ENCODE data around the gene FSCN2.

The FSCN2 gene

DNA sequence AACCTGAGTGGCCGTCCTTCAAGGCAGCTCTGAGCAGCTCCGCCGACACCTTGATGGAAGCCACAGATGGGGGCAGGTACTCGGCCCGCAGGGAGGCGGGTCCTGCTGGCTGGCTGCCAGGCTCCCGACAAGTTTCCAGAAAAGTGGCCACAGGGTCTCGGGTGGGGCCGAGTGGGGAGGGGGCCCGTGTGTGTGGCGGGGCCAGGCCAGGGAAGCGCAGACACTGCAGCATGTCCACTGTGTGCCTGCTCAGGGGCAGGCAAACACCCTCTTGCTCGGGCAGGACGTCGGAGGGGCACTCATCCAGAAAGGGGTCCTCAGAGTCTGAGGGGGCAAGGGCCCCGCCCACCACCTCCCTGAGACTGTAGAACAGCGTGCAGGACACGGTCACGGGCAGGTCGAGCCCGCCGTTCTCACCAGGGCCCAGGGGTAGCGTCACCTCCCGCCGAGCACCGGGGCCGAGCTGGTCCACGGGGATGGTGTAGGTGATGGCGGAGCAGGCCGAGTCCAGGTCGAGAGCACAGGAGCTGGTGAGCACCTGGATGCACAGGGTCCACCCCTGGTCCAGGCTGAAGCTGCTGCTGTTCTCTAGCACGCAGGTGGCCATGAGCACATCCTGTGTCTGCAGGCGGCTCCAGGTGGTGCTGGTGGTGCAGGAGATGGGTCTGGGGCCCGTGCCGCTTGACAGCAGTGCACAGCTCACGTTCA is 18.9 kb downstream of the FSCN2 start:
- Histone ChIP-seq H3K9ac (ENCODE audit: low read length) (no peak overlapping the region), H3K36me3 (replicated peaks; ENCODE audit: insufficient read depth, low read length) (no peaks in the 10 kb centered on the region), H3K79me2 (ENCODE audit: low read length) (peaks cover 27% of the 10 kb centered on the region)

DNA sequence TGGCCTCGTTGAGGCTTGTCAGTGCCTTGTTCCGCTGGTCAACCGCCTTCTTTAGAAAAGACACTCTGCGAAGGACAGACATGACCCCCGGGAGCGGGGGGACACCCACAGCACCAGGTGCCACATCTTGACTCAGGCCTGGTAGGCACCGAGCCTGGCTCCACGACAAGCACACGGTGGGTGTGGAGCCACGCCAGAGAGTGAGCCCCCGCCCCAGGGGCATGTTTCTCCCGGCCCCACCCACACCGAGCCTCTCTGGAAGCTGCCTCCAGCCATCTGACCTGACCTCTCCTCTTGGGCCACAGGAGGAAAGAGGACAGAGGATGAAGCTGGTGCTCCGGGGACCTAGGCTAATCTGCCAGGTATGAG is 19.4 kb downstream of the FSCN2 start:
- H3K4me3 ChIP-seq (ENCODE audit: low read length) = no peak overlapping the region
- H3K9ac ChIP-seq (ENCODE audit: low read length) = no peak overlapping the region
- H3K27me3 ChIP-seq (replicated peaks; ENCODE audit: insufficient read depth, low read length) = no peaks in the 10 kb centered on the region
- H3F3A ChIP-seq (ENCODE audit: insufficient read depth, low read length) = peaks cover 3% of the 10 kb centered on the region
- no peaks in the 10 kb centered on the region for H3K9me2 ChIP-seq (replicated peaks; ENCODE audit: insufficient read depth, low read length)
- no peaks in the 10 kb centered on the region for H3K36me3 ChIP-seq (replicated peaks; ENCODE audit: insufficient read depth, low read length)
- TF ChIP-seq, protein P1, sequence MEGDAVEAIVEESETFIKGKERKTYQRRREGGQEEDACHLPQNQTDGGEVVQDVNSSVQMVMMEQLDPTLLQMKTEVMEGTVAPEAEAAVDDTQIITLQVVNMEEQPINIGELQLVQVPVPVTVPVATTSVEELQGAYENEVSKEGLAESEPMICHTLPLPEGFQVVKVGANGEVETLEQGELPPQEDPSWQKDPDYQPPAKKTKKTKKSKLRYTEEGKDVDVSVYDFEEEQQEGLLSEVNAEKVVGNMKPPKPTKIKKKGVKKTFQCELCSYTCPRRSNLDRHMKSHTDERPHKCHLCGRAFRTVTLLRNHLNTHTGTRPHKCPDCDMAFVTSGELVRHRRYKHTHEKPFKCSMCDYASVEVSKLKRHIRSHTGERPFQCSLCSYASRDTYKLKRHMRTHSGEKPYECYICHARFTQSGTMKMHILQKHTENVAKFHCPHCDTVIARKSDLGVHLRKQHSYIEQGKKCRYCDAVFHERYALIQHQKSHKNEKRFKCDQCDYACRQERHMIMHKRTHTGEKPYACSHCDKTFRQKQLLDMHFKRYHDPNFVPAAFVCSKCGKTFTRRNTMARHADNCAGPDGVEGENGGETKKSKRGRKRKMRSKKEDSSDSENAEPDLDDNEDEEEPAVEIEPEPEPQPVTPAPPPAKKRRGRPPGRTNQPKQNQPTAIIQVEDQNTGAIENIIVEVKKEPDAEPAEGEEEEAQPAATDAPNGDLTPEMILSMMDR (IDR thresholded peaks at IDR 0.05; ENCODE audit: low read length) = no peak
- H4K20me1 ChIP-seq (ENCODE audit: insufficient read depth, low read length) = no peaks in the 10 kb centered on the region
- no peak overlapping the region for H2AFZ ChIP-seq (ENCODE audit: low read length)
- H3K27ac ChIP-seq (ENCODE audit: low read length) = no peak overlapping the region
- H3K4me1 ChIP-seq (ENCODE audit: low read length) = 0 out of 2 replicates have a peak, but pooled peaks cover 6% of the 10 kb centered on the region
- no peak for DNase-seq
- H3K9me3 ChIP-seq (replicated peaks; ENCODE audit: insufficient read depth, low read length) = no peaks in the 10 kb centered on the region
- H3K4me2 ChIP-seq (ENCODE audit: low read depth, low read length) = no peak overlapping the region
- peaks cover 27% of the 10 kb centered on the region for H3K79me2 ChIP-seq (ENCODE audit: low read length)

More for the DNA sequence above, 18.9 kb downstream of the FSCN2 start:
- H2AFZ ChIP-seq (ENCODE audit: low read length) = no peak overlapping the region
- H3K4me1 ChIP-seq (ENCODE audit: low read length) = 0 out of 2 replicates have a peak, but pooled peaks cover 6% of the 10 kb centered on the region
- no peaks in the 10 kb centered on the region for H3K9me3 ChIP-seq (replicated peaks; ENCODE audit: insufficient read depth, low read length)
- H4K20me1 ChIP-seq (ENCODE audit: insufficient read depth, low read length) = no peaks in the 10 kb centered on the region
- H3K27ac ChIP-seq (ENCODE audit: low read length) = no peak overlapping the region
- TF ChIP-seq EZH2phosphoT487 (IDR thresholded peaks at IDR 0.05; ENCODE audit: low read length) = no peak
- no peak for TF ChIP-seq EZH2 (optimal IDR thresholded peaks at IDR 0.05; ENCODE audit: low read depth, low read length)
- TF ChIP-seq, protein P1 (IDR thresholded peaks at IDR 0.05; ENCODE audit: low read length) = no peak
- no peak overlapping the region for H3K4me2 ChIP-seq (ENCODE audit: low read depth, low read length)
- no peaks in the 10 kb centered on the region for H3K9me2 ChIP-seq (replicated peaks; ENCODE audit: insufficient read depth, low read length)
- no peaks in the 10 kb centered on the region for H3K27me3 ChIP-seq (replicated peaks; ENCODE audit: insufficient read depth, low read length)
- H3F3A ChIP-seq (ENCODE audit: insufficient read depth, low read length) = no peaks in the 10 kb centered on the region; the same call in 1 of the 2 replicates
- no peak overlapping the region for H3K4me3 ChIP-seq (ENCODE audit: low read length)
- DNase-seq = no peak

DNA sequence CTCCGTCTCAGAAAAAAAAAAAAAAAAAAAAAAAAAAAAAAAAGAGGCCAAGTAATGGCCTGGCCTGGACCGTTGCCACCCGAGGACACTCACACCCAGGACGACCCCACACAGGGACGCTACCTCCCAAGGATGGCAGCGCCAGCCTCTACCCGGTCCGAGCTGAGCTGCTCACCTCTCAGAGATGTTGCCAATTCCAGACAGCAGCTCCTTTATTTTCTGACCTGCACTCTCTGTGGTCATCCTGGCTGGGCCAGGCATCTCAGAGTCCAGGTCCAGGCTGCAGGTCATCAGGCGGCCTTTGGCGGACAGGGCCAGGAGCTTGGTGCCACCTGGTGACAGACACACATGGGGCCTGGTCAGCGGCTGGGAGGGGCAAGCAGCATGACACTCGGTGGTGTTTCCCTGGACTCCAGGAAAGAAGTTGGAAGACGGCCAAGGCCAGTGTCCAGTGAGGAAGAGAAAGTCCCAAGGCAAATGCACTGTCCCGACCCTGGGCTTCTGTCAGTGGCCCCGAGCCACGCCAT is 20.9 kb downstream of the FSCN2 start:
- Histone ChIP-seq H3K4me2 (ENCODE audit: low read depth, low read length) (no peak overlapping the region), H3K27me3 (replicated peaks; ENCODE audit: insufficient read depth, low read length) (no peaks in the 10 kb centered on the region), H3K9ac (ENCODE audit: low read length) (no peak overlapping the region), H2AFZ (ENCODE audit: low read length) (no peak overlapping the region), H3K79me2 (ENCODE audit: low read length) (peaks cover 27% of the 10 kb centered on the region), H3K4me1 (ENCODE audit: low read length) (peaks cover 12% of the 10 kb centered on the region; the same call in 1 of the 2 replicates), H4K20me1 (ENCODE audit: insufficient read depth, low read length) (no peaks in the 10 kb centered on the region), H3K4me3 (ENCODE audit: low read length) (no peak overlapping the region), H3F3A (ENCODE audit: insufficient read depth, low read length) (peaks cover 18% of the 10 kb centered on the region), H3K27ac (ENCODE audit: low read length) (no peak overlapping the region), H3K9me2 (replicated peaks; ENCODE audit: insufficient read depth, low read length) (no peaks in the 10 kb centered on the region), H3K36me3 (replicated peaks; ENCODE audit: insufficient read depth, low read length) (no peaks in the 10 kb centered on the region), H3K9me3 (replicated peaks; ENCODE audit: insufficient read depth, low read length) (no peaks in the 10 kb centered on the region)
- no peak for TF ChIP-seq EZH2 (optimal IDR thresholded peaks at IDR 0.05; ENCODE audit: low read depth, low read length)
- TF ChIP-seq, protein P1 (IDR thresholded peaks at IDR 0.05; ENCODE audit: low read length) = no peak
- no peak for TF ChIP-seq EZH2phosphoT487 (IDR thresholded peaks at IDR 0.05; ENCODE audit: low read length)
- no peak for DNase-seq

Measured in MM.1S (cell line).